GM18870 (cell line): ENCODE measurements around the gene ZNF185.

Source experiments
- ATAC-seq: cut with Tn5 transposase; IDR thresholded peaks from one replicate; pipeline ENCODE4 v1.9.1; 2021; ENCODE audit warnings: moderate library complexity; ENCODE audit not compliant: unreplicated experiment

The ZNF185 gene

GRCh38 chrX:152945021-152945979 lies 47.4 kb downstream of the ZNF185 start:
- ATAC-seq = no peak

- ATAC-seq = no peak
Measured at GRCh38 chrX:152946681-152947080, 48.8 kb downstream of the ZNF185 start.
